ENCODE results near the gene NUDT19. TPM values are rescaled to one million over a fixed set of nuclear protein-coding genes. Genes with fewer than 3 reads are reported as not detected.

NUDT19 gene
- total RNA-seq, 4 donors from 2014 or later, result 6.1 to 13.6 (median 9.0) TPM

DNA sequence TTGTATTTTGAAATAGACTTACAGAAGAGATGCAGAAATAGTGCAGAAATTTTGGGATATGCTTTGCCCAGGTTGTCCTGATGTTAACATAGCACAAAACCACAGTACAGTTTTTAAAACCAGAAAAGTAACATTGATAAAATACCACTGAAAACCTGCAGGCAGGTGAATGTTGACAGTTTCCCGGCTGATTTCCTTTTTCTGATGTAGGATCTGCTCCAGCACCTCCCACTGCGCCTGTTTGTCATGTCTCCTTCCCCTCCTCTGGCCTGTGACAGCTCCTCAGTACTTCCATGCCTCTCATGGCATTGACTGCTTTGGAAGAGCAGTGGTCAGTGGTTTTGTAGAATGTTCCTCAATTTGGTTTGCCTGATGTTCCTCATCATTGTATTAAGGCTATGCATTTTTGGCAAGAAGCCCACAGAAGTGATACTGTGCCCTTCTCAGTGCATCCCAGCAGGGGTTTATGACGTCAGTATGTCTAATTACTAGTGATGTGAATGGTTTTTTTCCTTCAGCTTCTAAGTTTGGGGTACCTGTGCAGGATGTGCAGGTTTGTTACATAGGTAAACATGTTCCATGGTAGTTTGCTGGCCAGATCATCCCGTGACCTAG is 58.9 kb downstream of the NUDT19 start:
- 32 to 48% methylated on average over 3 to 4 of the region's 4 CpGs for WGBS, 2 donors (ENCODE audit: low coverage in 1 of 2)
- Histone ChIP-seq H3K9me3 (no peaks in the 10 kb centered on the region), H3K27ac (no peak overlapping the region), H3K27me3 (peaks cover 47% of the 10 kb centered on the region), H3K36me3 (no peaks in the 10 kb centered on the region), H3K4me1 (no peaks in the 10 kb centered on the region), H3K4me3 (no peak overlapping the region)
- TF ChIP-seq, protein P1, sequence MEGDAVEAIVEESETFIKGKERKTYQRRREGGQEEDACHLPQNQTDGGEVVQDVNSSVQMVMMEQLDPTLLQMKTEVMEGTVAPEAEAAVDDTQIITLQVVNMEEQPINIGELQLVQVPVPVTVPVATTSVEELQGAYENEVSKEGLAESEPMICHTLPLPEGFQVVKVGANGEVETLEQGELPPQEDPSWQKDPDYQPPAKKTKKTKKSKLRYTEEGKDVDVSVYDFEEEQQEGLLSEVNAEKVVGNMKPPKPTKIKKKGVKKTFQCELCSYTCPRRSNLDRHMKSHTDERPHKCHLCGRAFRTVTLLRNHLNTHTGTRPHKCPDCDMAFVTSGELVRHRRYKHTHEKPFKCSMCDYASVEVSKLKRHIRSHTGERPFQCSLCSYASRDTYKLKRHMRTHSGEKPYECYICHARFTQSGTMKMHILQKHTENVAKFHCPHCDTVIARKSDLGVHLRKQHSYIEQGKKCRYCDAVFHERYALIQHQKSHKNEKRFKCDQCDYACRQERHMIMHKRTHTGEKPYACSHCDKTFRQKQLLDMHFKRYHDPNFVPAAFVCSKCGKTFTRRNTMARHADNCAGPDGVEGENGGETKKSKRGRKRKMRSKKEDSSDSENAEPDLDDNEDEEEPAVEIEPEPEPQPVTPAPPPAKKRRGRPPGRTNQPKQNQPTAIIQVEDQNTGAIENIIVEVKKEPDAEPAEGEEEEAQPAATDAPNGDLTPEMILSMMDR (IDR thresholded peaks at IDR 0.05), result no peak
- TF ChIP-seq POLR2A (IDR thresholded peaks at IDR 0.05), result no peak
- no peak for TF ChIP-seq EP300 (IDR thresholded peaks at IDR 0.05)
- no peak for TF ChIP-seq POLR2AphosphoS5 (IDR thresholded peaks at IDR 0.05)
- ATAC-seq, result no peak

DNA sequence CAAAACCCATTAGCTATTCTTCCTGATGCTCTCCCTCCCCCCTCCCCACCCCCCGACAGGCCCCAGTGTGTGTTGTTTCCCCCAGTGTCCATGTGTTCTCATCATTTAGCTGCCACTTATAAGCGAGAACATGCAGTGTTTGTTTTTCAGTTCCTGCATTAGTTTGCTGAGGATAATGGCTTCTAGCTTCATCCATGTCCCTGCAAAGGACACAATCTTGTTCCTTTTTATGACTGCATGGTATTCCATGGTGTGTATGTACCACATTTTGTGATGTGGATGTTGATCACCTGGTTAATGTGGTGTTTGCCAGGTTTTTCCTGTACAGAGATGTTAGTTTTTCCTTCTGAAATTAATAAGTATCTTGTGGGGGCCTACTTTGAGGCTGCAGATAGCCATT is 59.4 kb downstream of the NUDT19 start:
- Histone ChIP-seq H3K4me3 (no peak overlapping the region), H3K27ac (no peak overlapping the region), H3K4me1 (no peaks in the 10 kb centered on the region), H3K27me3 (peaks cover 47% of the 10 kb centered on the region), H3K9me3 (no peaks in the 10 kb centered on the region), H3K36me3 (no peaks in the 10 kb centered on the region)
- TF ChIP-seq POLR2AphosphoS5 (IDR thresholded peaks at IDR 0.05), result no peak
- no peak for TF ChIP-seq POLR2A (IDR thresholded peaks at IDR 0.05)
- no peak for TF ChIP-seq EP300 (IDR thresholded peaks at IDR 0.05)
- no peak for ATAC-seq
- WGBS, 2 donors (ENCODE audit: low coverage in 1 of 2), result 90% methylated on average over 1 of the region's 2 CpGs; no CpG with 5 or more reads in 1 of the 2 donors

DNA sequence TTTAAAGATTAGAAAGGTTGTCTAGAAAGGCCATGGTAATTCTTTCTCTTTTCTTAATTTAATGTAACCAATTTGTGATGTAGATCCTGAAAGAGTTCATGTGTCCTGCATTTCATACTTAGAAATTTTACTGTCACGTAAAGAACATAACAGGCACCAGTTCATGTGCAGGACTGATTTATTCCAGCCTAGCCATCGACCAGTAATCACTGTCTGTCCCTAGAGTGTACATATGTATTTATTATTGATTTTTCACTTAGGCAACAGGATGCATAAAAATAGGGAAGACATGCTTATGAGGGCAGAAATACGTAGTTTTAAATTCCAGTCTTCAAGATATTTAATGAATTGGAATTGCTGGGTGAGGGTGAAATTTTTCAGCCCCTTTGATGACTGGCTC is 65.6 kb downstream of the NUDT19 start:
- no peak for TF ChIP-seq POLR2A (IDR thresholded peaks at IDR 0.05)
- TF ChIP-seq POLR2AphosphoS5 (IDR thresholded peaks at IDR 0.05), result no peak
- TF ChIP-seq, protein P1 (IDR thresholded peaks at IDR 0.05), result no peak
- TF ChIP-seq EP300 (IDR thresholded peaks at IDR 0.05), result no peak
- H3K36me3 ChIP-seq, result no peaks in the 10 kb centered on the region
- no peaks in the 10 kb centered on the region for H3K9me3 ChIP-seq
- H3K4me1 ChIP-seq, result no peaks in the 10 kb centered on the region
- no peak for ATAC-seq
- H3K4me3 ChIP-seq, result no peak overlapping the region
- 42 to 74% methylated on average over 2 to 3 of the region's 3 CpGs for WGBS, 2 donors (ENCODE audit: low coverage in 1 of 2)
- H3K27ac ChIP-seq, result no peak overlapping the region
- H3K27me3 ChIP-seq, result peaks cover 4% of the 10 kb centered on the region

Small RNA genes lying within 50 kb of the gene (small RNA-seq; reads per million reads assigned to genes)
- gene RN7SL789P, result 0 reads per million in 4 donors

Other genes with a start within 250 kb of the NUDT19 start
- 100 to 1,000 TPM; 115 to 197 (median 132) TPM for gene PDCD5, start 110.6 kb upstream of the NUDT19 start, total RNA-seq
- gene ANKRD27, start 16.6 kb upstream of the NUDT19 start, total RNA-seq, result 10 to 100 TPM; 43.5 to 63.3 (median 52.6) TPM
- 1 to 10 TPM in 3 of 4 donors, under 1 TPM in 1; 0.54 to 4.5 (median 2.6) TPM for gene RGS9BP, start 16.0 kb upstream of the NUDT19 start, total RNA-seq
- 1 to 10 TPM in 2 of 4 donors, under 1 TPM in 1, not detected in 1; 0.13 to 1.7 (median 1.2) TPM for gene TDRD12, start 27.9 kb downstream of the NUDT19 start, total RNA-seq
- under 1 TPM in 1 of 4 donors, not detected in 3; 0.96 TPM for gene SLC7A9, start 177.9 kb downstream of the NUDT19 start, total RNA-seq